ENCODE data around the gene CFAP99. TPM values are rescaled to one million over a fixed set of nuclear protein-coding genes. Genes with fewer than 3 reads are reported as not detected.

Gene CFAP99
- total and polyA plus RNA-seq, 2 of the 4 experiments (the other 2 are of a cell fraction) = not detected

DNA sequence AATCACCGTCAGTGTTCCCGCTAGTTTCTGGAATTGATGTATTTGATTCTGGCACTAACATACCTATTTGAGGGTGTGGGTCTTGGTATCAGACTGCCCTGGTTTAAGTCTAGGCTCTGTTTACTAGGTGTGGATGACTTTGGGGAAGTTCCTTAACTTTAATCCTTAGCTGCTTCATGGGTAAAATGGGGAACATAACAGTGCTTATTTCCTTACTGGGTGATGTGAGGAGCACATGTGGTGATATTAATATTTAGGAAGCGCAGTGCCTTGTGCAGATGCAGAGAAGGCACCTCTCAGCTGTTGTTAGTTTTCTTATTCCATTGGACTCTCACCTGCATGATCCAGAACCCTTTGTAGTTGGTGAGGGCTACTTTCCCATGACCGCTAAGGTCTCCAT lies 67.2 kb downstream of the CFAP99 start:
- Histone ChIP-seq H3K4ac (ENCODE audit: low read depth, low read length) (no peak overlapping the region), H3K9me1 (ENCODE audit: insufficient read depth, low read length) (peaks cover 47% of the 10 kb centered on the region), H3K4me1 (ENCODE audit: control insufficient read depth, insufficient read depth, low read length) (peaks cover 5% of the 10 kb centered on the region), H3K18ac (ENCODE audit: low read depth, low read length) (no peak overlapping the region), H3K27me3 (ENCODE audit: control insufficient read depth, insufficient read depth, low read length) (no peaks in the 10 kb centered on the region), H3K27ac (ENCODE audit: insufficient read depth, low read length) (no peak overlapping the region), H2AK9ac (replicated peaks; ENCODE audit: low read depth, low read length, poor library complexity) (no peak overlapping the region), H3K23ac (ENCODE audit: low read depth, low read length) (no peak overlapping the region), H2BK15ac (ENCODE audit: low read depth, low read length) (no peak overlapping the region), H3K14ac (replicated peaks; ENCODE audit: low read depth, low read length) (no peak overlapping the region), H2AK5ac (ENCODE audit: low read depth, low read length) (no peak overlapping the region), H2BK120ac (ENCODE audit: low read depth, low read length) (no peak overlapping the region), H2BK20ac (ENCODE audit: low read depth, low read length) (no peak overlapping the region), H3K56ac (ENCODE audit: extremely low read depth, insufficient read depth, low read length) (no peak overlapping the region), H2BK5ac (ENCODE audit: low read depth, low read length, poor library complexity, severe bottlenecking) (no peak overlapping the region), H4K20me1 (ENCODE audit: insufficient read depth, low read length) (peaks cover 99% of the 10 kb centered on the region), H4K8ac (ENCODE audit: low read depth in 2 of 2, low read length in 2 of 2) (no peak overlapping the region), H3K36me3 (ENCODE audit: control insufficient read depth, insufficient read depth, low read length) (peaks cover 14% of the 10 kb centered on the region), H3K9me3 (ENCODE audit: control insufficient read depth, insufficient read depth, low read length) (no peaks in the 10 kb centered on the region), H3K4me3 (ENCODE audit: insufficient read depth, low read depth, low read length) (no peak overlapping the region), H2AFZ (replicated peaks; ENCODE audit: low read length, poor library complexity) (no peak overlapping the region), H4K91ac (ENCODE audit: insufficient read depth, low read depth, low read length) (no peak overlapping the region), H3K9ac (ENCODE audit: low read depth, low read length) (no peak overlapping the region), H4K5ac (ENCODE audit: low read depth, low read length) (no peak overlapping the region), H3K4me2 (ENCODE audit: low read depth, low read length) (no peak overlapping the region), H3K79me1 (ENCODE audit: low read depth in 1 of 2, low read length in 2 of 2) (peaks cover 12 to 92% of the 10 kb centered on the region in 2 experiments; a peak in 3 of 4 replicates)
- no peak for DNase-seq
- WGBS, 2 experiments (ENCODE audit: extremely low coverage in 2 of 2, insufficient read length in 1 of 2) = no CpG with 5 or more reads among the region's 4 CpGs
- intact Hi-C loops (cut with micrococcal nuclease) (no loop called here), dilution Hi-C loops (cut with HindIII; ENCODE audit: low sequenced_read_pairs, unreplicated experiment) (no loop called here), in situ Hi-C loops (cut with MboI; ENCODE audit: low sequenced_read_pairs) (no loop called here)
- no peak for TF ChIP-seq RCOR1 (IDR thresholded peaks at IDR 0.05; ENCODE audit: insufficient replicate concordance, low read length)
- no peak for TF ChIP-seq CTCF (conservative IDR thresholded peaks at IDR 0.05; ENCODE audit: low read depth, low read length)
- TF ChIP-seq CHD1 (IDR thresholded peaks at IDR 0.05; ENCODE audit: low read depth, low read length) = no peak
- no peak for TF ChIP-seq MAZ (IDR thresholded peaks at IDR 0.05; ENCODE audit: borderline replicate concordance, low read depth, low read length)
- TF ChIP-seq, protein P1, sequence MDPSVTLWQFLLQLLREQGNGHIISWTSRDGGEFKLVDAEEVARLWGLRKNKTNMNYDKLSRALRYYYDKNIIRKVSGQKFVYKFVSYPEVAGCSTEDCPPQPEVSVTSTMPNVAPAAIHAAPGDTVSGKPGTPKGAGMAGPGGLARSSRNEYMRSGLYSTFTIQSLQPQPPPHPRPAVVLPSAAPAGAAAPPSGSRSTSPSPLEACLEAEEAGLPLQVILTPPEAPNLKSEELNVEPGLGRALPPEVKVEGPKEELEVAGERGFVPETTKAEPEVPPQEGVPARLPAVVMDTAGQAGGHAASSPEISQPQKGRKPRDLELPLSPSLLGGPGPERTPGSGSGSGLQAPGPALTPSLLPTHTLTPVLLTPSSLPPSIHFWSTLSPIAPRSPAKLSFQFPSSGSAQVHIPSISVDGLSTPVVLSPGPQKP (IDR thresholded peaks at IDR 0.05; ENCODE audit: borderline replicate concordance, low read depth, low read length) = no peak
- no peak for TF ChIP-seq NFE2L2 (IDR thresholded peaks at IDR 0.05; ENCODE audit: low read depth, low read length)
- TF ChIP-seq CEBPB (IDR thresholded peaks at IDR 0.05; ENCODE audit: low read depth, low read length) = no peak
- no peak for TF ChIP-seq MAFK (IDR thresholded peaks at IDR 0.05; ENCODE audit: low read depth, low read length)
- TF ChIP-seq POLR2A (IDR thresholded peaks at IDR 0.05; ENCODE audit: low read depth, low read length) = no peak
- TF ChIP-seq RFX5 (IDR thresholded peaks at IDR 0.05; ENCODE audit: low read depth, low read length) = no peak
- TF ChIP-seq RAD21 (IDR thresholded peaks at IDR 0.05; ENCODE audit: low read length) = no peak
- no peak for TF ChIP-seq SMC3 (IDR thresholded peaks at IDR 0.05; ENCODE audit: low read depth, low read length)
- no TSS peak for BruUV-seq (replicated peaks)
- ChIA-PET POLR2A (ENCODE audit: unreplicated experiment) (no interaction called here), CTCF (no interaction called here)
- ATAC-seq (ENCODE audit: low read depth) = no peak

Data from IMR-90 (cell line).